GM21447 (cell line): ENCODE results near the gene ALG12.

Experiments used
- ATAC-seq: cut with Tn5 transposase; IDR thresholded peaks from one replicate; pipeline ENCODE4 v1.9.1; 2021; ENCODE audit not compliant: unreplicated experiment

ALG12 gene

GRCh38 chr22:49917974-49918910 lies at the start of gene ALG12, which contains the start of gene CRELD2:
ALG12 (minus strand) TSS chr22:49918438; CDS start chr22:49913765, 4,673 bp downstream.
CRELD2 (plus strand) TSS chr22:49918634; CDS start chr22:49918770, 136 bp downstream.
- ATAC-seq = peak; percentile 90

DNA sequence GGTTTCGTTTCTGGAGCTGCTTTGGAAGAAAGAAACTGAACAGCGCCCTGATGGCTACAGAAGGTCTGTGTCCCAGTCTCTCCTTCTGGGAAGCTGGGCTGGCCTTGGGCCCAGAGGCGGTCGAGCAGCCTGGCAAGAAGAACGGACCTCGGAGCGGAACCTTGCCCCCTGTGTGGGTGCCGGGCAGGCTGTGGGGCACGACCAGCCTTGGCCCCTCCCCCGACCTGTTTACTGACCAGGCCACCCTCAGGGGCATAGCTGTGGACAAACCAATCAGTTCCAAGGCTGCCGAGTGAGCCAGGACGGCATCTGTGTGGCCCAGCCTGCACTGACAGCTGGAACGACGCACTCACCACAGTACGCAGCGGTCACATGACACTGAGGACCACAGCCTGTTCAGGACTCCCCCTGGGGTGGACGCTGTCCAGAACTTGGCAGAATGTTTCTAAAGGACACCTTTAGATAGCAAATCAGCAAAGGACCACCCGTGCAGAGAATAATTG lies 49.5 kb upstream of the ALG12 start:
- no peak for ATAC-seq

DNA sequence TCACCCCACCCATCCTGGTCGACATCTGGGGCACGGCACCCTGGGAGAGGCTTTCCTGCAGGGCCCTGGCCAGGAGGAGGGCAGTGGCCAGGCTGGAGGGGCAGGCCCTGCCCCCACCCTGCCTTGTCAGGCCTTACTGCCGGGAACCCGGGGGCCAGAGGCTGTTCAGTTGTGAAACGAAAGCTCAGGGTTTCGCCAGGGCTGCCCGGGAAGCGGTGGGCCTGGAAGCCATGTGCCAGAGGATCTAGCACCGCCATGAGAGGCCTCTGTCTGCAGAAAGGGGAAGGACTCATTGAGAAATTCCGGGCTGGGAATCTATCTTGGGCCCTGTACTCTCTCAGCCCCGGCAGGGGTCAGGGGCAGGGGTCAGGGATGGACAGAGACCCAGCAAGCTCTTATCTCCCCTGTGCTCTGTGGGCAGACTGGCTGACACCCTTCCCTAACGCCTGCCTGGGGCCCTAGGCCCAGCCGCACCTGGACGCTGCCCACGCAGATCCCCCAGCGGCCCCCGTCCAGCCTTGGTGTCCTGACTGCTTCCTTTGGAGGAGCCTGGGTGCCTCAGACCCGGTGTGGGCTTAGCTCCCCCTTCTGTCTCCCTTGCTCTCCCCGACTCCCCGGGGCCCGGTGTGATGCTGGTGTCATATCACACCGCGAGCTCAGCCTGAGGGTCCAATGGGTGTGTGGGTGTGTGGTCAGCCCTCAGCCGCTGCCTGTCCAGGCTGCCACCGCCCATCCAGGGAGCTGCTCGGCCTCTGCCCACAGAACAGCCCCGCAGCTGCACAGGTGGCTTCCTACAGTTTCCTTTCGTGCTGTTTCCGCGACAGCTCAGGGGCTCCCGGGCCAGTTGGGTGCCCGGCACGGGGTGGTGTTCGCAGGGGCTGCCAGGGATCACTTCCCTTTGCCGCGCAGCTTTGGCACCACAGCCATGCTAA lies 48.8 kb upstream of the ALG12 start:
- no peak for ATAC-seq

GRCh38 chr22:49966041-49966773 lies 48.0 kb upstream of the ALG12 start:
- no peak for ATAC-seq

DNA sequence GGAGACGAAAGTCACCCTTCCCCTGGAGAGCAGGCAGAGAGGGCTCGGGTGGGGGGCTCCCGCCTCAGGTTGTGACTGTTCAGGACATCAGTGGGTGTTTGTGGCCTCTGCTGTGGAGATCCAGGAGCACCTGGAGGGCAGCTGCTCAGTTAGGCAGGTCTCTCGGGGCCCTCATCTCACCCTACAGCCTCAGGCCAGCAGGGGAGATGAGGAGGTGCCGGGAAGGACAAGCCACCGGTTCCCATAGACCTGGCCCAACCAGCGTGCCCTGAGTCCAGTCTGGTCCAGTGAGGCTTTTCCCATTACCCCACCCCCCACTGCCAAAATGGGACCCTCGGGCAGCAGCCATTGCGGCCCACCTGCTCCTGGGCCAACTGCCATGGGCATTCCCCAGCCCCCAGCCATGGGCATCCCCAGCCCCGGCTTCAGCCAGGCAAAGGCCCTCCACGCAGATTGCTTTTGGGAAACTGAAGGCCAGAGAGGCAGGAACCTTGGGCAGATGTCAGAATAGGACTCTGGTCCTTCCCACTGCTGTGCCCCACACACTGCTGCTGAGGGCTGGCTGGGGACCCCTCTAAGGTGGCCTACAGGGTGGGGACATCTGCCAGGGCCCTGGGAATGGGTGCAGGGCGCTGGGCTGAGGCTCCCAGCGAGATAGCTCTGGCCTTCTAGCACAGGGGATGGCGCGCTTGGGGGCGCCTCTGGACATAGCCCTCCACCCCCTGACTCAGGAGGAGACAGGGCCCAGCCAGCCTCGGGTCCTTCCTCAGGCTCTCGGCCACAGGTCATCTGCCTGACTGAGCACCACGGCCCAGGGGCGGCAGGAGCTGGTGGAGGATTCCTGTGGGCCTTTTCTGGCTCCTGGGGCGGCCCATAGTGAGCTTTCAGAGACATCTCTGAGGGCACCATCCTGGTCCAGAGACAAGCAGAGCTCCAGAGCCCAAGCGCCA lies 47.1 kb upstream of the ALG12 start:
- ATAC-seq = no peak

DNA sequence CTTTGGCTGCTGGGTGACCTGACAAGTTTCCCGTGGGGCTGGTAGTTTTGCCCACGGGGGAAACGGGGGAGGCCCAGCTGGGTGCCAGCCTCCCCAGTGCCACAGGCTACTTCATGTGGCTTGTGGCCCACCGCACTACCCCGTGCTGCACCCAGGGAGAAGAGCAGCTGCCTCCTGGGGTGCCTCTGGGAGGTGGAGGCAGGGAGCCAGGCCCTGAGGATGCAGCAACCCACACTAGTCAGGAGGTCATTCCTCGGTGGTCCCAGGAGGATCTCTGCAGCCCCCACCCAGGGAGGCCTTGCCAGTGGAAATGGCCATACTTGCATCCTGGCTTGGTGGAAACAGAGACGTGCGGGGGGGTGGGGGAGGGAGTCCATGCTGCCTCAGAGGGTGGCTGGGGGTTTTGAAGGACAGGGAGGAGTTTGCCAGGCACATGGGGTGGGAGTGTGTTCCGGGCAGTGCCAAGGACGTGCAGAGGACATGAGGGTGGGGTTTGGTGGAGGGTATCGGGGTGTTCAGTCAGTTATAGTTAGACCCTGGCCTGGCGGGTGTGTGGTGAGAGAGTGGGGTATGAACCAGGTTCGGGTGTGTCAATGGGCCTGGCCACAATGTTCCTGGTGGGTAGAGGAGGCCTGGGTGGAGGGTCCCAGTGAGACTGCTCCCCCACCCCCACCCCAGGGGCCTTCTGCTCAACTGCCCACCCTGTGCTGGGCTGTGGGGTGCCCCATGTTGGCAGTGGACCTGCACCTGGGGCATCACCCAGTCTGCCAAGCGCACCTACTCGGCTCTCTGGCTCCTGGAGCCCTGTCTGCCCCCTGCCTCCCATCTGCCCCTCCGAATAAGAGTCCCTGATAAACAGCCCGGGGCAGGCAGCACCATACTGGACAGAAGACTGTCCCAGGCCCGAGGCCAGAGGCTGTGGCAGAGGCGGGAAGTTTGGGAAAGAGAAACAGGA lies 46.2 kb upstream of the ALG12 start:
- ATAC-seq = no peak

DNA sequence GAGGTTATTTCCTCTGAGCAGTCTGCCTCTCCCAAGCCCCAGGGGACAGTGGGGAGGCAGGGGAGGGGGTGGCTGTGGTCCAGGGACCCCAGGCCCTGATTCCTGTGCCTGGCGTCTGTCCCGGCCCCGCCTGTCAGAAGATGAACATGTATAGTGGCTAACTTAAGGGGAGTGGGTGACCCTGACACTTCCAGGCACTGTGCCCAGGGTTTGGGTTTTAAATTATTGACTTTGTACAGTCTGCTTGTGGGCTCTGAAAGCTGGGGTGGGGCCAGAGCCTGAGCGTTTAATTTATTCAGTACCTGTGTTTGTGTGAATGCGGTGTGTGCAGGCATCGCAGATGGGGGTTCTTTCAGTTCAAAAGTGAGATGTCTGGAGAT lies 45.4 kb upstream of the ALG12 start:
- no peak for ATAC-seq

DNA sequence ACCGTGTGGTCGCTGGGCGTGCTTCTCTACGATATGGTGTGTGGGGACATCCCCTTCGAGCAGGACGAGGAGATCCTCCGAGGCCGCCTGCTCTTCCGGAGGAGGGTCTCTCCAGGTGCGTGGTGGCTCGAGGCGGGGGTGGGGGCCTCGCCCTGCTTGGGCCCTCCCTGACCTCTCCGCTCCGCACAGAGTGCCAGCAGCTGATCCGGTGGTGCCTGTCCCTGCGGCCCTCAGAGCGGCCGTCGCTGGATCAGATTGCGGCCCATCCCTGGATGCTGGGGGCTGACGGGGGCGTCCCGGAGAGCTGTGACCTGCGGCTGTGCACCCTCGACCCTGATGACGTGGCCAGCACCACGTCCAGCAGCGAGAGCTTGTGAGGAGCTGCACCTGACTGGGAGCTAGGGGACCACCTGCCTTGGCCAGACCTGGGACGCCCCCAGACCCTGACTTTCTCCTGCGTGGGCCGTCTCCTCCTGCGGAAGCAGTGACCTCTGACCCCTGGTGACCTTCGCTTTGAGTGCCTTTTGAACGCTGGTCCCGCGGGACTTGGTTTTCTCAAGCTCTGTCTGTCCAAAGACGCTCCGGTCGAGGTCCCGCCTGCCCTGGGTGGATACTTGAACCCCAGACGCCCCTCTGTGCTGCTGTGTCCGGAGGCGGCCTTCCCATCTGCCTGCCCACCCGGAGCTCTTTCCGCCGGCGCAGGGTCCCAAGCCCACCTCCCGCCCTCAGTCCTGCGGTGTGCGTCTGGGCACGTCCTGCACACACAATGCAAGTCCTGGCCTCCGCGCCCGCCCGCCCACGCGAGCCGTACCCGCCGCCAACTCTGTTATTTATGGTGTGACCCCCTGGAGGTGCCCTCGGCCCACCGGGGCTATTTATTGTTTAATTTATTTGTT lies 44.8 kb upstream of the ALG12 start:
- no peak for ATAC-seq

DNA sequence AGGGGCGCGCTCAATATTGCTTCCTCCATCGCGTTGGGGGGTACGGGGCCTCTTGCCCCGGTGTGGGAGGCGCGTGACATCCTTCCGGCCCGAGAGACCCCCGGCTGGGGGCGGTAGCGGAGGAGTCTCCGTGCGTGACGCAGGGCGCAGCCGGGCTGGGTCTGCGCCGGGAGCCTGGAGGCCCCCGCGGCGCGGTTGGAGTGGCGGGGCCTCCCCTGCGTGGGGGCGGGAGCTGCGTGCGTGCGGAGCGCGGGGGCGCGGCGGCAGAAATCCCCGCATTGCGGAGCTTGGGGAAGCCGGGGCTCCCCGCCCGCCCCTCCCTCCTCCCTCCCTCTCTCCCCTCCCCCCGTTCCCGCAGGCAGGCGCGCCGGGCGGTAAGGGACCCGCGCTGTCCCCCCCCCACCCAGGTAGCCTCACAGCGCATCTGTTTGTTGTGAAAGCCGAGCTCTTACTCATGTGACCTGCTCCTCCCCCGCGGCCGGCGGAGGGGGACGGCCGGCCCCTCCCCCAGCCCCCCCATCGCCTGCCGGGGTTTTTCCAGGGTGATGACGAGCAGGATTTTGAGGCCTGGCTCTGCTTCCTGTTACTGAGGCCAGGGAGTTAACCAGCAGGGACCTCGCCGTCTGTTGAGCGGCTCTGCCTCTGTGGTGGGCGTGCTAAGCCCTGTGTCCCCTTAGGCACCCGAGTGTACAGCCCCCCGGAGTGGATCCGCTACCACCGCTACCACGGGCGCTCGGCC lies 43.9 kb upstream of the ALG12 start:
- ATAC-seq = no peak

- ATAC-seq = no peak
These were observed 43.4 kb upstream of the ALG12 start for GRCh38 chr22:49961601-49962011.

DNA sequence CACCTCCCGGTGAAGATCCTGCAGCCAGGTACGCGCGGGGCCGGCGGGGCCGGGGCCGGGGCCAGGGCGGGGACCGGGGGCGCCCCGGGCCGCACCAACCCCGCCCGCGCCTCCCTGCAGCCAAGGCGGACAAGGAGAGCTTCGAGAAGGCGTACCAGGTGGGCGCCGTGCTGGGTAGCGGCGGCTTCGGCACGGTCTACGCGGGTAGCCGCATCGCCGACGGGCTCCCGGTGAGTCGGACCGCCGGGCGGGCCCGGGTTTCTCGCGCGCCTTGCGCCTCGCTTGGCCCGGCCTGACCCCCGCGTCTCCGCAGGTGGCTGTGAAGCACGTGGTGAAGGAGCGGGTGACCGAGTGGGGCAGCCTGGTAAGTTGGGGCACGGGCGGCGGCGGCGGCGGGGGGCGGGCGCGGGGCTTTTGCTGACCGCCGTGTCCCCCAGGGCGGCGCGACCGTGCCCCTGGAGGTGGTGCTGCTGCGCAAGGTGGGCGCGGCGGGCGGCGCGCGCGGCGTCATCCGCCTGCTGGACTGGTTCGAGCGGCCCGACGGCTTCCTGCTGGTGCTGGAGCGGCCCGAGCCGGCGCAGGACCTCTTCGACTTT lies 42.9 kb upstream of the ALG12 start:
- no peak for ATAC-seq

- ATAC-seq = peak; percentile 55
These were observed 42.1 kb upstream of the ALG12 start, which contains the start of gene PIM3 for GRCh38 chr22:49960159-49961004. PIM3 (plus strand) TSS chr22:49960772; CDS start chr22:49960948, 176 bp downstream.

DNA sequence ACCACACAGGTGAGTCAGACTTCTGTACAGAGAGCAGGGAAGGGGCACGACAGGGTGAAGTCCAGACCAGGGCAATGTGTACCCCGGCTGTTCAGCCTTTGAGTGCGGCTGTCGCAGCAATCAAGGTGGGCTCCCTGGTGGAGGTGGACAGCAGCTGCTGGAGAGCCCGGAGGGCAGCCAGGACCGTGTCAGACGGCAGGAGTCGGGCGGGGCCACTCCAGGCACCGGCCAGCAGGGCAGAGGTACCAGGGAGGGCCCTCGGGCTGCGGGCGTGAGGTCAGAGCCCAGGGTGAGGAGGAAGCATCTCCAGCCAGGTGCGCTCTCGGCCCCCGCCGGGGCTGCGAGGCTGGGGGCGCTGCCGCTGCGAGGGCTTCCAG lies 41.5 kb upstream of the ALG12 start:
- ATAC-seq = peak; percentile 4

GRCh38 chr22:49958931-49959781 lies 40.9 kb upstream of the ALG12 start:
- ATAC-seq = no peak
